ENCODE results near the gene SSTR5.
"Not testable (repeated sequence)": the region's sequence is repeated elsewhere in the genome, so short reads cannot be mapped to it uniquely, and the experiment has no call there.

Gene SSTR5

DNA sequence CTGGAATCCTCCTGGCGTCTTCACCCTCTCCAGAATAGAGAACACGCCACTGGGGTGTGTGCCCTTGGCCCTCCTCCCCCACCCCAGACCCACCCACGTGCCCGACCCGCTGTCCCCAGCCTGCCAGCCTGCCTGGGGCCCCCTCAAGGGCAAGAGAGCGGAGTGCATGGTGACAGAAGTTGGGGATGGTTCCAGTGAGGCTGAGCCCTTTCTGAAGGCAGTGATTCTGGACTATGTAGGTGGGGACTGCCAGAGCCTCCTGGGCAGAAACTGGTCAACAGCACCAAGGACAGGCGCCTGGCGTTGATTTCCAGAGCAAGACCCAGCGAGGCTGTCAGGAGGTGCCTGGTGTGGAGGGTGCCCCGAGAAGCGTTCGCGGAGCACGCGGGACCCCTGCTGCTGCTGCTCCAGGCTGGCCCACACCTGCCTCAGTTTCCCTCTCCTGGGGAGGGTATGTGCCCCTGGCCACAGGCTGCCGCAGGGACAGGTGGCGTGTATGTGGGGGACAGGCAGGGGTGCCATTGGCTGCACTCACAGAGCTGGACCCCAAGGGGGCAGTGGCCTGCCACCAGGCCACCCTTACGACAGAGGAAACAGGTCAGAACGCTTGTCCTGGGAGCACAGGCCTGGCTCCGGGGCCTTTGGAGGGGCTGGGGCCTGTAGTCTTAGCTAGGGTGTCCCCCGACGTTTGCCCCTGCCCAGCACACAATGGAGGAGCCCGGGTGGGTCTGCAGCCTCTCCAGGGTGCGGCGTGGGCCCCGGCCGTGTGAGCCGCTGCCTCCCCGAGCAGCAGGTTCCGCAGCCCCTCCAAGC is 1.2 kb downstream of the SSTR5 start:
- DNase-seq (ENCODE audit: low read depth in 2 of 2) = no peak

DNA sequence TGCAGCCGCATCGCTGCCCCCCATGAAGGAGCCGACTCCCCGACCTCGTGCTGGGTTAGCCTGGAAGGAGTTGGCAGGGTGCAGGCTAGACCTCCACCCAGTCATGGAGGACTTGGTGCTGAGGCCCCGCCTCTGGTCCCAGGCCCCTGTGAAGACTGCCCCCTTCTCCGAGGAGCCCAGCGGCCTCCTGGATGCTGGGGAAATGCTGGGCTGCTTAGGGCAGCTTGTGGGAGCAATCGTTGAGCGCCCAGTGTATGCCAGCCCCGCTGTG is 1.8 kb downstream of the SSTR5 start:
- no peak for DNase-seq (ENCODE audit: low read depth in 2 of 2)

DNA sequence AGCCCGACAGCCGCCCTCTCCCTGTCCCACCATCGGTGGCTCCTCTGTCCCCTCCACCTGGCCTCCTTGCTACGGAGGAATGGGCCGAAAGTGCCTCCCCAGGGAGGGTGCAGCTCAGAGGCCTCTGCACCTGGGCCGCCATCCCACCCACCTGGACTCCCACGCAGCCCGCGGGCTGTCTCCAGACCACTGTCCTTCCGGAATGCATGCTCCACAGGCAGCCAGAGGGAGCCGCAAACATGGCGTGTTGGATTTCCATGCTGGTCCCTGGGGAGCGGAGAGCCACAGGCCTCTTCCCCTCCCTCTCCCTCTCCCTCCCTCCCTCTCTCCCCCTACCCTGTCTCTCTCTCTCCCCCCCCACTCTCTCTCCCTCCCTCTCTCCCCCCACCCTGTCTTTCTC is 3.0 kb downstream of the SSTR5 start:
- no peak for DNase-seq (ENCODE audit: low read depth in 2 of 2)

DNA sequence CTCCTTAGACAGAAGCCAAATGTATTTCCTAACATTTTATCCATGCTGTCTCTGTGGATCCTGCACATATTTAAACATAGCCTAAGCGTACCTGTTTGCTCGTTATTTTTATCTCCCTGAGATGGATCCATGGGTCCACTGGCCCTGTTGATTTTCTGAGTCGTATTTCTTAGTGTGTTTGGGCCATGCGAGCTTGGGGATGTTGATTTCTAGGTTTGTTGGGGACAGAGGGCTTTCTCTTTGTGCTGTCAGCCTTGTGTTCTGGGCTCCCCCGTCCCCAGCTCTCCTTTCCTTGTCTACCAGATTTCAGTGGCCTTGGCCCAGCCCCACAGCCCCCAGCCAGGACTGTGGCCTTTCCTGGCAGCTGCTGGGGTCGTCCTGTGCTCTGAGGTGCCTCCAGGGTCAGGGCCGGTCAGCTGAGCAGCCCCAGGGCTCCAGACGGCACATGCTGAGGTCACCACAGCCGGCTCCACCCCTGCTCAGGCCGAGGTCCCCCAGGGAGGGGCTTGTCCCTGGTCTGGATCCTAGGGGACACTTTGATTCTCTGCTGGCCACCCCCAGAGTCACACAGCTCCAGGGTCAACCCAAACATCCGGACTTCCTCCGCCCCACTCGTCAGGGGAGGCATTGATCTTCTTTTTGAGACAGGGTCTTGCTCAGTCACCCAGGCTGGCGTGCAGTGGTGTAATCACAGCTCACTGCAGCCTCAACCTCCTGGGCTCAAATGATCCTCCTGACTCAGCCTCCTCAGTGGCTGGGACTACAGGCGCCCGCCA is 4.4 kb downstream of the SSTR5 start:
- no peak for DNase-seq (ENCODE audit: low read depth in 2 of 2)

DNA sequence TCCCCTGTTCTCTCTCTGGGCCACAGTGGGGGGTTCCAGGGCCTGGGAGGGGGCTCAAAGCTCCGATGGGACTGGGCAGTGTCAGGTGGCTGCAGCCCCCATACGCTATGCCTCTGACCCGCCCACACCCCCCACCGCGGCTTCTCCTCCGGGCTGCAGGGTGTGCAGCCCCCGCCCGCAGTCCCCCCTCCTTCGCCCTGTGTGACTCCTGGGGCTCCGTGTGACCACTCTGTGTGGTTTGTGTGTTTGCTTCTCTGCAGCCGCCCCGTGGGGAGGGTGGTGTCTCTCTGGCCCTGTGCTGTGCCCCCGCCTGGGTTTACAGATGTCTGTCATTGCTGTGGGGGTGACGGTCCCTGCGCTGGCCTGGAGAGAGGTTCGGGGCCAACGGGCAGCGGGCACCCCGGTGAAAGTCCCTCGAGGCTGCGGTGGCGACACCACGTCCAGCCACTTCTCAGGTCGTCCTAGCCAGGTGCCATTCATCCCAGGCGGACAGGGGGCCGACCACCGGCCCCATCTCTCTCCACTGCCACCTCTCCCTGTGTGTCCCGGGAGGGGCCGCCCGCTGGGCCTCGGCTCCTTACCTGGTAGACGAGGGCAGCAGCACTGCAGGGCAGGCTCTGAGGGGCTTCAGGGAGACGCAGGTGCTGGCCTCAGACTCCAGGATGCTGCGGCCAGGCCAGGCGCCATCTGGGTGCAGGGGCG is 5.5 kb downstream of the SSTR5 start:
- DNase-seq (ENCODE audit: low read depth in 2 of 2) = no peak

DNA sequence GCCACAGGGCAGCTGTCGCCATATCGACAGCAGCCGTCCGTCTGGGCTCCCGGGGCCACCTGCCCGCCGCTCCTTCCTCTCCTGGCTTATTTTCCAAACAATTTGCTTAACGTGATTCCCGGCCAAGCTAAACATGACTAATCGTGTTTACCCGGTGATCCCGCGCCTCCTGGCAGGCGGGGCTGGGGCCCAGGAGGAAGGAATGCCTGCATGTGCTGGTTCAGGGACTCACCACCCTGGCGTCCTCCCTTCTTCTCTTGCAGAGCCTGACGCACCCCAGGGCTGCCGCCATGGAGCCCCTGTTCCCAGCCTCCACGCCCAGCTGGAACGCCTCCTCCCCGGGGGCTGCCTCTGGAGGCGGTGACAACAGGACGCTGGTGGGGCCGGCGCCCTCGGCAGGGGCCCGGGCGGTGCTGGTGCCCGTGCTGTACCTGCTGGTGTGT is 6.1 kb downstream of the SSTR5 start:
- no peak for DNase-seq (ENCODE audit: low read depth in 2 of 2)

DNA sequence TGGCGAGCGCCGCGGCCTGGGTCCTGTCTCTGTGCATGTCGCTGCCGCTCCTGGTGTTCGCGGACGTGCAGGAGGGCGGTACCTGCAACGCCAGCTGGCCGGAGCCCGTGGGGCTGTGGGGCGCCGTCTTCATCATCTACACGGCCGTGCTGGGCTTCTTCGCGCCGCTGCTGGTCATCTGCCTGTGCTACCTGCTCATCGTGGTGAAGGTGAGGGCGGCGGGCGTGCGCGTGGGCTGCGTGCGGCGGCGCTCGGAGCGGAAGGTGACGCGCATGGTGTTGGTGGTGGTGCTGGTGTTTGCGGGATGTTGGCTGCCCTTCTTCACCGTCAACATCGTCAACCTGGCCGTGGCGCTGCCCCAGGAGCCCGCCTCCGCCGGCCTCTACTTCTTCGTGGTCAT is 6.8 kb downstream of the SSTR5 start:
- DNase-seq (ENCODE audit: low read depth in 2 of 2) = no peak

DNA sequence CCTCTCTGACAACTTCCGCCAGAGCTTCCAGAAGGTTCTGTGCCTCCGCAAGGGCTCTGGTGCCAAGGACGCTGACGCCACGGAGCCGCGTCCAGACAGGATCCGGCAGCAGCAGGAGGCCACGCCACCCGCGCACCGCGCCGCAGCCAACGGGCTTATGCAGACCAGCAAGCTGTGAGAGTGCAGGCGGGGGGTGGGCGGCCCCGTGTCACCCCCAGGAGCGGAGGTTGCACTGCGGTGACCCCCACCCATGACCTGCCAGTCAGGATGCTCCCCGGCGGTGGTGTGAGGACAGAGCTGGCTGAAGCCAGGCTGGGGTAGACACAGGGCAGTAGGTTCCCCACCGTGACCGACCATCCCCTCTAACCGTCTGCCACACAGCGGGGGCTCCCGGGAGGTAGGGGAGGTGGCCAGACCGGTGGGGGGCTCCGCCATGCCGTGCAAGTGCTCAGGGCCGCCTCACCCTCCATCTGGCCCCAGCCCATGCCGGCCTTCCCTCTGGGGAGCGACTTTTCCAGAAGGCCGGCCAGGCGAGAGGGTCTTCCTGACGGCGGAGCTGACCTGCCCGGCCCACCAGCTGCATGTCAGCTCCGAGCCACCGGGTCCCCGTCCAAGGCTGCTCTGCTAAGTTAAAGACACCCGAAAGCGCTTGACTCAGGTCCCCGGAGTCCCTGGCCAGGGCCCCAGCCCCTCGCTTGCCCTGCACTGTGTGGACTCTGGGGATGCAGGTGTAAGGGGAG is 7.4 kb downstream of the SSTR5 start:
- DNase-seq (ENCODE audit: low read depth in 2 of 2) = no peak

DNA sequence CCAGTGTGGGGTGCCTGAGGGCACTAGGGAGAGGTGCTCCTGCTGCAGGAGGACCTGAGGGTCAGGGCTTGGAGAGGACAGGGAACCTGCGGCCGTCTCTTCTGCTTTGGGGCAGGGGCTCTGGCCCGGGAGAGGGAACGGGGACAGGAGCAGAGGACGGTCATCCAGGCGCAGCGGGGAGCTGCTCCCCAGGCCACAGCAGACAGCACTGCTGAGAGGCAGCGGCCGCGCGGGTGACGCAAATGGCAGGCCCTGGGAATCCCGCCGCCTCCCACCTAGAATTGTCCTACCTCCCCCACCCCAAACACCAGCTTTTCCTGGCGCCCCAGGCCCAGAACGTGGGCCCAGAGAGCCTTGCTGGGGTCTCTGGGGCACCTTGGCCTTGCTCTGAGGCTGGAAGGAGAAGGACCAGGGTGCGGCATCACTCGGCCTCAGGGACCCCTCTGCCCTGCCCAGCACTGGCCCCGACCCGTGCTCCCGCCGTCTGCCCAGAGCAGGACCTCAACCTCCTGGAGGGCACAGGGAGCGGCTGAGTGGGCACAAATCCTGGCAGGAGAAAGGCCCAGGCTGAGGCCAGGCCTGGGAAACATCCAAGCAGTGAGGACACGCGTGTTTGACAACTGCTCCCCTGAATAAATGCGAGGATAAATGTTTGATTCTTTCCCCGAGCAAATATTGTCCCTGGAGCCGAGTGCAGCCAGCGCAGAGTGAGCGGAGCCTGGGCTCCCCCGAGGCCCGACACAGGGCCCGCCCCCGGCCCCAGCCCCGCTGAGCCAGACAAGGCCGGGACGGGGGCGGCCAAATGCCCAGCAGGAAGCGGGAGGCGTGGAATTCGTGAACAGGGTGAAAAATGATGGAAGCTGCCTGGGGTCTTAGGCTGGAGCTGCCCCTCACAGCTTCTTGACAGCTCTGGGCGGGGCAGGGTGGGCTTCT is 8.5 kb downstream of the SSTR5 start:
- DNase-seq (ENCODE audit: low read depth in 2 of 2) = no peak

DNA sequence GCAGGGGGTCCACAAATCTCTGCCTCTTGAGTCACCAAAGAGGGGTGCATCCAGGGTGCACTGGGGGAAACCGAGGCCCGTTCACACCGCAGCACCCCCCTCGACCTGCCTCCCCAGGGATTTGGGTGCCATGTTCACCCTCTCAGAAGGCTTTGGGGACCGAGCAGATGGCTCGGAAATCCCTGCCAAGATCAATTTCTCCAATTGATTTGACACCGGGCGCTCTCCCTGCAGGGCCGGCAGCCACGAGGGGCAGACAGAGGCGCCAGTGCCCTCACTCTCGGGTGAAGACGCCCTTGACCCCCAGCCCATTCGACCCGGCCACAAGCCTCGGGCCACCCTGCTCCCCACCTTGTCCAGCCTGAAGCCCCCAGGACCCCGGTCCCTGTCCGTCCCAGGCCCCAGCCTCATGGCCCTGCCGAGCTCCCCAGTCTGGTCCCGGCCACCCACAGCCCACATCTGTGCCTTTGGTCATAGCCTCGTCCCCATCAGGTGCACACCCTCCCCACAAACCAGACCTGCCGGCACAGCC is 9.3 kb downstream of the SSTR5 start:
- DNase-seq (ENCODE audit: low read depth in 2 of 2) = no peak

DNA sequence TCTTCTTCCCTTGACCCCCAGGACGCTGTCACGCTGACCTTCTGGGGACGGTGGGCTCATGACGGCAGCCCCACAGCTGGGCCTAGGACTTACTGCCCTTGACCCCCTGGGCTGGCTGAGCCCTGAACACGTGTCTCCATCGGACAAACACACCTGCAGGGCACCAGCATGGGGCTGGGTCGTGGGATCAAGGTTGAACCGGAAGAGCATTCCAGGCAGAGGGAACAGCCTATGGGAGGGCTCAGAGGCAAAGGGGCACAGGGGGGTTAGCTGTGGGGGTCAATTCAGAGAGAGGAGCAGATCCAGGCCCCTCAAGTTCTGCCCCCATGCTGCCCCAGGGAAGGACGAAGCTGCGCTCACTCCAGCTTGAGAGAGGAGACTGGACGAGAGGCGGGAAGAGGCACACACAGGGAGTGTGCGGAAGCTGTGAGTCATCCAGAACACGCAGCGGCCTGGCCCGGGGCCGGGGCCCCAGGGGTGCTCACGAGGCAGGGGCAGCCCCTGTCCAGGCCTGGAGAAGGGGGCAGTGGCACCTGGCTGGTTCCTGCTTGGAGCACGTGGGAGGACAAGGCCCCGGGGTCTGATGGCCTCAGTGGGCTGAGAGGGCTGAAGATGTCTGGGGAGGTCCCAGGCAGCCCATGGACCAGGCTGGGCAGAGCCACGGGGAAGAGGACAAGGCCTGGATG is 9.9 kb downstream of the SSTR5 start:
- no peak for DNase-seq (ENCODE audit: low read depth in 2 of 2)

DNA sequence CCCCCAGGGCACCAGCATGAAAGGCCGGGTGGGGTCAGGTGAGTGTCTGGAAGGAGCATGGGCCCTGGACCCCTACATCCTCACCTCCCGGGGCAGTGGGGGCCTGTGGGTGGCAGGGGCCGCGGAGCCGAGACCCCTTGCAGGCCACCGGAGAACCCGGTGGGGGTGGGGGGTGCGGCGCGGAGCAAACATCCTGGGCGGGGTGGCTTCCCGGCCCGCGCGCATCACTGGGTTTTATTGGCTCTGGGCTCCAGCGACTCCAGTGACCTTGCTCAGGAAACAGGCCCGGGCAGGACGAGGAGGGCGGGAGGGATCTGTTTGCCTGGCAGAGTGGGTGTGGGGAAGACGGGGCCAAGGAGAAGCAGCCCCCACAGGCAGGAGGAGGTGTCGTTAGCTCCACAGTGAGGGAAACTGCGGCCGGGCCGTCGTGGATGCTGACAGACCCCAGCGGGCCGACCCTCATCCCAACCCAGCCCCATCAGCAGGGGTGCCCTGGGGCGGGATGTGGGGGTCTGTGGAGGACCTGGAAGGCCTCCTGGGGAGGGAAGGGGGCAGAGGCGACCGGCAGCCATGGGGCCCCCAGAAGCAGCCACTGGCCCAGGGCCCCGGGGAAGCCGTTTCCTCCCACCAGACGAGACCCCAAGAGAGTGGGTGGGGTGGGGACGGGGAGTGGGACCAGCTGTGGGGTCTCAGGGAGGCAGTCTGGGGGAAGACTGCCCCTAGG is 10.6 kb downstream of the SSTR5 start:
- DNase-seq (ENCODE audit: low read depth in 2 of 2) = no peak

DNA sequence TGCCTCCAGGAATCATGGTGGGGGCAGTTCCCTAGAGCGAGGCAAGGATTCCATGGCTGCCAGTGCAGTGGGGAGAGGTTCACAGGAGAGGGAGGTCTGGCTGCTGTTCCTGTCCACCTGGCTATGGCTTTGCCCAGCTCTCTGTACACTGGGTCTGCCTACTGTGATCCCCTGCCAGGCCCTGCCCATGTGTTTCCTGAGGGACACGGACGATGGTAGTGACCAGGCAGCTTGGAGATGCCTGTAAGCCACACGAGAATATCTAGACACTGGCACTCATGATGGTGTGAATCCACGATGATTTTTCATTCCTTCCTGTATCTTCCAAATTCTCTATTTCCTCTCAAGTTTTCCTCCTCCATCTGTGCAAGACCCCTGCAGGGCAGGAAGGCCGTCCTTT is 12.4 kb downstream of the SSTR5 start:
- no peak for DNase-seq (ENCODE audit: low read depth in 2 of 2)

DNA sequence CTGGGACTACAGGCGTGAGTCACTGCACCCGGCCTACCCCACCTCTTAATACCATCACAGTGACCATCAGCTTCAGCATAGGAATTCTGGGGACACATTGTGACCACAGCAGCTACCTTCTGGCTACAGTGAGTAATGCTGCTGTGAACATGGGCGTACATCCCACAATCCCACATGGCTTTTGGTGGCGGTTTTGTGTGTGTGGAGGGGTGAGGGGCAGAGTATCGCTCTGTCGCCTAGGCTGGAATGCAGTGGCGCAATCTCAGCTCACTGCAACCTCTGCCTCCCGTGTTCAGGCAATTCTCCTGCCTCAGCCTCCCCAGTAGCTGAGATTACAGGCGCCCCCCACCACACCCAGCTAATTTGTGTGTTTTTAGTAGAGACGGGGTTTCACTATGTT is 13.9 kb downstream of the SSTR5 start:
- DNase-seq (ENCODE audit: low read depth in 2 of 2) = not testable (repeated sequence)

DNA sequence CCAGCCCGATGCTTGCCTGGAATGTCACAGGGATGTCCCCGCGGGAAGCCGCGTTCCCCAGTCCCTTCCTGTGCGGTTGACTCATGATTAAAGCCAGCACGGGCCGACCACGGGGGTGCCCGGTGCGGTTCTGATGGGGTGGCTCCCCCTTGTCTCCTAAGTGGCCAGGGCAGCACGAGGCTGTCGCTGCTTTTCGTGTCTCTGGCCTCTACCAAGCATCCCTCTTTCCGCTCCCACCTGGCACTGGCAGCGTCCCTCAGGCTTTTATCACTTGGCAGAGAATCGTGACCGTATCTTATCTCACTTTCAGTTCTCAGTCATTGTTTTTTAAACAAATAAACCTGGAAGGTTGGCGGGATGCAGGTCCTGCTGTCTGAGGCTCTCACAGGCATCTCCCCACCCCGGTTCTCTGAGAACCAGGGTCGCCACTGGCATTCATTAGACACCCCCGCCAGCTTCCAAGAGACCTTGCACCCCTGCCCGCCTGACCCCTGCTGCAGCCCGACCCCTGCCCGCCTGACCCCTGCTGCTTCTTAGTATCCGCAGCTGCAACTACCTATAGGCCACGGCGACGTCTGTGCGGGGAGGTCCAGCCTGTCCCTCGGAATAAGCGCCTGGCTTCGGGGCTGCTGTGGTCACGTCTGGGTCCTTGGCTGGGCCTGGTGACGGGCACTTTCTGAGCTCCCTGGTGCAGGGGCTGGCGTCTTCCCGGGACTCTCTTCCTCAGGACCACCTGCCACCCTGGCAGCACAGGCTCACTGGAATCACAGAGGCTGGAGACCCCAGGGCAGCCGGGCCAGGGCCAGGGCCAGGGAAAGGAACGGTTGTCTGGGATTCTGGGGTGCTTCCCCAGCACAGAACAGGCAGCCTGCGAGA is 16.0 kb downstream of the SSTR5 start:
- no peak for DNase-seq (ENCODE audit: low read depth in 2 of 2)

DNA sequence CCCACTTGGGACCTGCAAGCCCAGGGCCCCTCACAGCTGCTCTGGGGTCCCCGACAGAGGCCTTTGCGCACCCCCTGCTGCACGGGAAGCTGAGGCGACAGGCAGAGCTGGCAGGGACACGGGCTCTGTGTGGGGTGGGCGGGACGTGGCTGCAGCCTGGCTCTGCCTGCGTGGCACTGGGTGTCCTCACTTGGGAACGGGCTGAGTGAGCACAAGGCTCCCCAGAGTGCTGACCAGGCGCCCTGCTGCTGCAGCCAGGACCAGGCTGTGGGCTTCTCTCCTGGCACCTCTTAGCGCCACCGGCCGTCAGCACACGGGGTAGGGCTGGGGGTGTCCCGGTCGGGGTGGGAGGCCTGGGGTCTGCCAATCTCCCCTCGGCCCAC is 16.9 kb downstream of the SSTR5 start:
- no peak for DNase-seq (ENCODE audit: low read depth in 2 of 2)

DNA sequence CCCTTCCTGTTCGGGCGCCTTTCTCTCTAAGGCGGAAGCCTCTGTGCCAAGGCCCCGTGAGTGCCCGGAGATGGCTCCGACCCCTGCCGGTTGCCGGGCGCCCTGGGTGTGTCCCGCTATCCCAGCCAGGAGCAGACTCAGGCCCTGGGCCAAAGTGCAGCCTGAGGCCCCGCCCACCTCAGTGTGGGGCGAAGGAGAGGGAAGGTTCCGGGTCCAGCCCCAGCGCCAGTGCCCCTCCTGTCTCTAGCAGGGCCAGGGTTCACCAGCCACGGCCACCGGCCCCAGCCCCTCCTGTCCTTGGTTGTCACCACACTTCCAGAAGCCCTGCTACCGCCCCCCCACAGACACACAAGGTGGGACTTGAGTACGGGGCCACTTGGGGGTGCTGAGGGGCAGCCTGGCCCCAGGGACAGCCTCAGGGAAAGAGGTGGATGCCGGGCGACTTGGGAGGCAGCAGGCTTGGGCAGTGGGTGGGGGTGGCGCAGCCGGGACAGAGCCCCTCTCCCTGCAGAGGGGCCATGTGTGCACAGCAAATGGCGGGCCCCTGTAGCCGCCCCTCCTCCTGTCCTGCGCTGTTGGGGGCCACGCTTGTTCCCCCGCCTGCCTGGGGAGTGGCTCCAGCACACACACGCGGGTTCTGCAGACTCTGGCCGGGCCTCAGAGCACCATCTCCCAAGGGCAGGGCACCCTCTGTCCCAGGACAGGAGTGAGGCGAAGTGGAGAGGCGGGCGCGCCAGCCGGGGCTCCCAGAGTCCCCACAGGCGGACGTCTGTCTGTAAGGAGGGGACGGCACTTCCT is 17.5 kb downstream of the SSTR5 start:
- DNase-seq (ENCODE audit: low read depth in 2 of 2) = no peak

Measured in stimulated activated CD4-positive, alpha-beta T cell treated with anti-CD3 and anti-CD28 coated beads, Interleukin-1b, Interleukin-23, amount 100 ng/mL, for 1 hour (primary cell).